Liver (tissue), 9 donors: ENCODE data around the gene ATG5. TPM values are rescaled to one million over a fixed set of nuclear protein-coding genes. Genes with fewer than 3 reads are reported as not detected.

Experiments used
- DNase-seq: peaks from one replicate; pipeline ENCODE4 v3.0.0-alpha.2; 2017; ENCODE audit warnings: low spot score
- H3K27ac ChIP-seq, 2 donors: one replicate each; pipeline ENCODE4 v1.7.0; 2013; ENCODE audit warnings: inconsistent platforms in 2 of 2, low read length in 2 of 2, control low read depth in 1 of 2, low read depth in 1 of 2, mild to moderate bottlenecking in 1 of 2
- H3K27me3 ChIP-seq, 4 donors: one replicate each; pipeline versions ENCODE4 v1.6.1 to v1.7.0; 2013; ENCODE audit warnings: low read length in 3 of 4, inconsistent platforms in 1 of 4, mild to moderate bottlenecking in 1 of 4, moderate library complexity in 1 of 4; ENCODE audit not compliant: control insufficient read depth in 4 of 4, insufficient read depth in 4 of 4
- H3K36me3 ChIP-seq, 4 donors: one replicate each; pipeline versions ENCODE4 v1.6.1 to v1.7.0; 2013; ENCODE audit warnings: low read length in 3 of 4, mild to moderate bottlenecking in 3 of 4, low read depth in 1 of 4, moderate library complexity in 1 of 4; ENCODE audit not compliant: control insufficient read depth in 4 of 4, insufficient read depth in 3 of 4
- H3K4me1 ChIP-seq, 4 donors: one replicate each; pipeline versions ENCODE4 v1.6.1 to v1.7.0; 2013; ENCODE audit warnings: low read length in 3 of 4, mild to moderate bottlenecking in 3 of 4, moderate library complexity in 1 of 4; ENCODE audit not compliant: control insufficient read depth in 4 of 4, insufficient read depth in 4 of 4
- H3K4me3 ChIP-seq, 3 donors: one replicate each; pipeline versions ENCODE4 v1.6.1 to v1.7.0; 2013; ENCODE audit warnings: low read length in 3 of 3, control low read depth in 1 of 3, low read depth in 1 of 3, mild to moderate bottlenecking in 1 of 3
- H3K9ac ChIP-seq, 2 donors: one replicate each; pipeline ENCODE4 v1.7.0; 2013; ENCODE audit warnings: low read length in 2 of 2, mild to moderate bottlenecking in 2 of 2, moderate library complexity in 2 of 2, control low read depth in 1 of 2, low read depth in 1 of 2
- H3K9me3 ChIP-seq, 4 donors: one replicate each; pipeline versions ENCODE4 v1.6.1 to v1.7.0; 2013; ENCODE audit warnings: low read length in 3 of 4; ENCODE audit not compliant: control insufficient read depth in 4 of 4
- EGR1 ChIP-seq, 2 donors: IDR thresholded peaks; 2 replicates each; pipeline ENCODE4 v1.6.1; 2016 to 2018; ENCODE audit warnings: antibody characterized with exemption in 2 of 2, low read depth in 2 of 2
- FOXA1 ChIP-seq: IDR thresholded peaks from 2 replicates; pipeline ENCODE4 v1.6.1; 2016; ENCODE audit warnings: antibody characterized with exemption
- FOXA2 ChIP-seq: IDR thresholded peaks from 2 replicates; pipeline ENCODE4 v1.6.1; 2016; ENCODE audit warnings: antibody characterized with exemption
- GABPA ChIP-seq, 2 donors: IDR thresholded peaks in 1 of 2; conservative IDR thresholded peaks in 1 of 2; 2 replicates each; pipeline ENCODE4 v1.6.1; 2016; ENCODE audit warnings: antibody characterized with exemption in 2 of 2, mild to moderate bottlenecking in 1 of 2, moderate library complexity in 1 of 2
- HNF4A ChIP-seq, 2 donors: conservative IDR thresholded peaks; 2 replicates each; pipeline ENCODE4 v1.6.1; 2016; ENCODE audit warnings: antibody characterized with exemption in 2 of 2, mild to moderate bottlenecking in 2 of 2
- HNF4G ChIP-seq: IDR thresholded peaks from 2 replicates; pipeline ENCODE4 v1.6.1; 2016; ENCODE audit warnings: antibody characterized with exemption
- JUND ChIP-seq, 2 donors: IDR thresholded peaks; 2 replicates each; pipeline ENCODE4 v1.6.1; 2016; ENCODE audit warnings: antibody characterized with exemption in 2 of 2
- RXRA ChIP-seq, 2 donors: IDR thresholded peaks; 2 replicates each; pipeline ENCODE4 v1.6.1; 2017 to 2018; ENCODE audit warnings: antibody characterized with exemption in 2 of 2, mild to moderate bottlenecking in 1 of 2
- SP1 ChIP-seq: IDR thresholded peaks from 2 replicates; pipeline ENCODE4 v1.6.1; 2018; ENCODE audit warnings: antibody characterized with exemption, mild to moderate bottlenecking
- TAF1 ChIP-seq: conservative IDR thresholded peaks from 2 replicates; pipeline ENCODE4 v1.6.1; 2016; ENCODE audit warnings: antibody characterized with exemption, mild to moderate bottlenecking
- YY1 ChIP-seq: IDR thresholded peaks from 2 replicates; pipeline ENCODE4 v1.6.1; 2016; ENCODE audit warnings: antibody characterized with exemption, mild to moderate bottlenecking
- WGBS: extraction: QIAGEN DNeasy Blood & Tissue Kit; methylation state at CpG from one replicate; pipeline ENCODE4 v1.1.7; 2013; 5-methylcytosine and 5-hydroxymethylcytosine counted together
- polyA plus RNA-seq, 2 donors: library from polyadenylated mRNA; stranded (reverse) in 1 of 2; unstranded in 1 of 2; fragments of 200-250 nt in 1 of 2; fragments of >200 nt in 1 of 2; fragmentation: Nextera tagmentation in 1 of 2; extraction: Ambion mirVana in 1 of 2; gene quantifications; one replicate each; pipeline versions ENCODE4 v1.2.1 to v1.2.3, GENCODE V29; 2013 to 2015
- total RNA-seq, 2 donors: library from RNA; depleted of rRNA; stranded (reverse); fragments of >200 nt; gene quantifications; one replicate each; pipeline ENCODE4 v1.2.3, GENCODE V29; 2014
- TF ChIP-seq, protein P1 (sequence below): IDR thresholded peaks from 2 replicates; pipeline ENCODE4 v1.6.1; 2016; ENCODE audit warnings: antibody characterized with exemption, mild to moderate bottlenecking
- TF ChIP-seq, protein P2 (sequence below): IDR thresholded peaks from 2 replicates; pipeline ENCODE4 v1.6.1; 2016; ENCODE audit warnings: antibody characterized with exemption
- TF ChIP-seq, protein P3 (sequence below): fragments of 150-350 bp; IDR thresholded peaks from 2 replicates; pipeline ENCODE4 v1.5.1; 2017; ENCODE audit warnings: improper control_type of control experiment, low read depth, low read length; ENCODE audit not compliant: missing input control
- TF ChIP-seq, protein P4 (sequence below): IDR thresholded peaks from 2 replicates; pipeline ENCODE4 v1.6.1; 2016; ENCODE audit warnings: antibody characterized with exemption
- TF ChIP-seq, protein P5 (sequence below): IDR thresholded peaks from 2 replicates; pipeline ENCODE4 v1.6.1; 2016; ENCODE audit warnings: antibody characterized with exemption
- donor health status: healthy.
- donor health status: healthy.
- donor health status: healthy.
- donor health status: healthy.
- donor health status: healthy.

ATG5 gene
- total and polyA plus RNA-seq, 4 donors: 10.0 to 25.7 (median 19.7) TPM

DNA sequence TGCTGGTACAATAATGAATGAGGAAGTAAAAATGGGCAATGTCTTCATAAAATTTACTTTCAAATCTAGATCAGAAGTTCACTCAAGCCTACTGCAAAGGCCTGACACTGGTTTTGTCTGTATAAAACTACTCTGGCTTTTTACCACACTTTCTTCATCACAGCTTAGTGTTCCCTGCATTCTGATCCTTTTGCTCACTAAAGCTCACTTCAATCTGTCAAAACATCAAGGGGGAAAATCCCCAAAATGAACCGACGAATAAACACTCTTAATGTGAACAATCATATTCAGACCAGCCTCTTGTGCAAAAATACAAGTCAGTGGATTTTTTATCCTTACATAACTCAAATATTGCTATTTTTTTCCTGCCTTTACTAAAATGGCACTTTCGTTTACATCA is 140.9 kb downstream of the ATG5 start:
- H3K9me3 ChIP-seq: no peaks in the 10 kb centered on the region
- H3K4me3 ChIP-seq: no peak overlapping the region
- H3K36me3 ChIP-seq: peaks cover 0 to 4% (median 1%) of the 10 kb centered on the region in 4 donors
- no peak overlapping the region for H3K9ac ChIP-seq
- no peaks in the 10 kb centered on the region for H3K4me1 ChIP-seq
- H3K27ac ChIP-seq: no peak overlapping the region
- DNase-seq: no peak
- TF ChIP-seq HNF4A (conservative IDR thresholded peaks at IDR 0.05) (no peak), TAF1 (no peak), RXRA (IDR thresholded peaks at IDR 0.05) (no peak), HNF4G (no peak), GABPA (IDR thresholded peaks at IDR 0.05 in 1 of 2, conservative IDR thresholded peaks at IDR 0.05 in 1 of 2) (no peak), SP1 (no peak), FOXA1 (no peak), YY1 (no peak), EGR1 (IDR thresholded peaks at IDR 0.05; ENCODE audit: low read depth in 2 of 2) (no peak), JUND (IDR thresholded peaks at IDR 0.05) (no peak), FOXA2 (no peak)
- TF ChIP-seq, protein P1, sequence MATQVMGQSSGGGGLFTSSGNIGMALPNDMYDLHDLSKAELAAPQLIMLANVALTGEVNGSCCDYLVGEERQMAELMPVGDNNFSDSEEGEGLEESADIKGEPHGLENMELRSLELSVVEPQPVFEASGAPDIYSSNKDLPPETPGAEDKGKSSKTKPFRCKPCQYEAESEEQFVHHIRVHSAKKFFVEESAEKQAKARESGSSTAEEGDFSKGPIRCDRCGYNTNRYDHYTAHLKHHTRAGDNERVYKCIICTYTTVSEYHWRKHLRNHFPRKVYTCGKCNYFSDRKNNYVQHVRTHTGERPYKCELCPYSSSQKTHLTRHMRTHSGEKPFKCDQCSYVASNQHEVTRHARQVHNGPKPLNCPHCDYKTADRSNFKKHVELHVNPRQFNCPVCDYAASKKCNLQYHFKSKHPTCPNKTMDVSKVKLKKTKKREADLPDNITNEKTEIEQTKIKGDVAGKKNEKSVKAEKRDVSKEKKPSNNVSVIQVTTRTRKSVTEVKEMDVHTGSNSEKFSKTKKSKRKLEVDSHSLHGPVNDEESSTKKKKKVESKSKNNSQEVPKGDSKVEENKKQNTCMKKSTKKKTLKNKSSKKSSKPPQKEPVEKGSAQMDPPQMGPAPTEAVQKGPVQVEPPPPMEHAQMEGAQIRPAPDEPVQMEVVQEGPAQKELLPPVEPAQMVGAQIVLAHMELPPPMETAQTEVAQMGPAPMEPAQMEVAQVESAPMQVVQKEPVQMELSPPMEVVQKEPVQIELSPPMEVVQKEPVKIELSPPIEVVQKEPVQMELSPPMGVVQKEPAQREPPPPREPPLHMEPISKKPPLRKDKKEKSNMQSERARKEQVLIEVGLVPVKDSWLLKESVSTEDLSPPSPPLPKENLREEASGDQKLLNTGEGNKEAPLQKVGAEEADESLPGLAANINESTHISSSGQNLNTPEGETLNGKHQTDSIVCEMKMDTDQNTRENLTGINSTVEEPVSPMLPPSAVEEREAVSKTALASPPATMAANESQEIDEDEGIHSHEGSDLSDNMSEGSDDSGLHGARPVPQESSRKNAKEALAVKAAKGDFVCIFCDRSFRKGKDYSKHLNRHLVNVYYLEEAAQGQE: no peak
- TF ChIP-seq, protein P2, sequence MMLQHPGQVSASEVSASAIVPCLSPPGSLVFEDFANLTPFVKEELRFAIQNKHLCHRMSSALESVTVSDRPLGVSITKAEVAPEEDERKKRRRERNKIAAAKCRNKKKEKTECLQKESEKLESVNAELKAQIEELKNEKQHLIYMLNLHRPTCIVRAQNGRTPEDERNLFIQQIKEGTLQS: no peak
- TF ChIP-seq, protein P3, sequence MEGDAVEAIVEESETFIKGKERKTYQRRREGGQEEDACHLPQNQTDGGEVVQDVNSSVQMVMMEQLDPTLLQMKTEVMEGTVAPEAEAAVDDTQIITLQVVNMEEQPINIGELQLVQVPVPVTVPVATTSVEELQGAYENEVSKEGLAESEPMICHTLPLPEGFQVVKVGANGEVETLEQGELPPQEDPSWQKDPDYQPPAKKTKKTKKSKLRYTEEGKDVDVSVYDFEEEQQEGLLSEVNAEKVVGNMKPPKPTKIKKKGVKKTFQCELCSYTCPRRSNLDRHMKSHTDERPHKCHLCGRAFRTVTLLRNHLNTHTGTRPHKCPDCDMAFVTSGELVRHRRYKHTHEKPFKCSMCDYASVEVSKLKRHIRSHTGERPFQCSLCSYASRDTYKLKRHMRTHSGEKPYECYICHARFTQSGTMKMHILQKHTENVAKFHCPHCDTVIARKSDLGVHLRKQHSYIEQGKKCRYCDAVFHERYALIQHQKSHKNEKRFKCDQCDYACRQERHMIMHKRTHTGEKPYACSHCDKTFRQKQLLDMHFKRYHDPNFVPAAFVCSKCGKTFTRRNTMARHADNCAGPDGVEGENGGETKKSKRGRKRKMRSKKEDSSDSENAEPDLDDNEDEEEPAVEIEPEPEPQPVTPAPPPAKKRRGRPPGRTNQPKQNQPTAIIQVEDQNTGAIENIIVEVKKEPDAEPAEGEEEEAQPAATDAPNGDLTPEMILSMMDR: no peak
- 94% methylated on average over 3 of the region's 3 CpGs for WGBS
- no peaks in the 10 kb centered on the region for H3K27me3 ChIP-seq

DNA sequence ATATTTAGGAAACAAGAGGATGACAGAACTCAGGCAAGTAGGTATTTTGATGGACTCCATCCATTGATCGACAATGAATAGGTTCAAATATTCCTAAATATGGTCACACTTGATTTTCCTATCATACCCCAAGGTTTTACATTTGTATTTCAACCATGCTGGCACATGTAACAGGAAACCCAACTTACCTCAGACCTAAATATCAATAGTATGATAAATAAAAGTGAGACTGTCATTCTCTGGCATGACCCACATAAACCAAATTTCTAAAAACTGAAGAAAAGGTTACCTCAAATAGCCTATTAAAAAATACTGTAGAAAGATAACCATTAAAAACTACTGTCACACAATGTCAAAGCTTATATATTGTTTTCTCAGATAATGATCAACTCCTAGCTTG is 142.1 kb downstream of the ATG5 start:
- whole genome bisulfite sequencing: 97% methylated on average over 1 of the region's 1 CpG
- TF ChIP-seq SP1: no peak
- TF ChIP-seq JUND (IDR thresholded peaks at IDR 0.05): no peak

DNA sequence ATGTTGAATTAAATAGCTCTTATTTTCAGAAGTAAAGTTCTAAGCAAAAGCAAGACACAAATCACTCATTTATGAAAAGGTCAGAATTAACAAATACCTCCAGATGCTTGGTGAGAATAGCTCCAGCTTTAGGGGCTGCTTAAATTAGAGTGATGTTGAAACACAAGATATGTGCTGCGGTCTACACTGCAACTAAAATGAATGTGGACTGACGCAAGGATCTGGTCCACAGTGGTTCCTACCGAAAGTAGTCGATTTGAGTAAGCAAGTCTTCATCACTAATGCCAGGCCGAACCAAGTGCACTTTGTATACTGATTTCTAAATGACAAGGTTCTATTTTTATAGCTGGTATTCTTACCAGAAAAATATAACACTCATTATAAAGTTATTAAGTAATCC is 143.1 kb downstream of the ATG5 start:
- Histone ChIP-seq H3K9me3 (no peaks in the 10 kb centered on the region), H3K4me3 (no peak overlapping the region), H3K9ac (no peak overlapping the region), H3K4me1 (no peaks in the 10 kb centered on the region), H3K27me3 (no peaks in the 10 kb centered on the region), H3K36me3 (peaks cover 0 to 4% (median 1%) of the 10 kb centered on the region in 4 donors), H3K27ac (no peak overlapping the region)
- 94% methylated on average over 5 of the region's 5 CpGs for WGBS
- DNase-seq: no peak
- no peak for TF ChIP-seq SP1
- TF ChIP-seq, protein P4, sequence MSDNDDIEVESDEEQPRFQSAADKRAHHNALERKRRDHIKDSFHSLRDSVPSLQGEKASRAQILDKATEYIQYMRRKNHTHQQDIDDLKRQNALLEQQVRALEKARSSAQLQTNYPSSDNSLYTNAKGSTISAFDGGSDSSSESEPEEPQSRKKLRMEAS: no peak
- TF ChIP-seq, protein P5, sequence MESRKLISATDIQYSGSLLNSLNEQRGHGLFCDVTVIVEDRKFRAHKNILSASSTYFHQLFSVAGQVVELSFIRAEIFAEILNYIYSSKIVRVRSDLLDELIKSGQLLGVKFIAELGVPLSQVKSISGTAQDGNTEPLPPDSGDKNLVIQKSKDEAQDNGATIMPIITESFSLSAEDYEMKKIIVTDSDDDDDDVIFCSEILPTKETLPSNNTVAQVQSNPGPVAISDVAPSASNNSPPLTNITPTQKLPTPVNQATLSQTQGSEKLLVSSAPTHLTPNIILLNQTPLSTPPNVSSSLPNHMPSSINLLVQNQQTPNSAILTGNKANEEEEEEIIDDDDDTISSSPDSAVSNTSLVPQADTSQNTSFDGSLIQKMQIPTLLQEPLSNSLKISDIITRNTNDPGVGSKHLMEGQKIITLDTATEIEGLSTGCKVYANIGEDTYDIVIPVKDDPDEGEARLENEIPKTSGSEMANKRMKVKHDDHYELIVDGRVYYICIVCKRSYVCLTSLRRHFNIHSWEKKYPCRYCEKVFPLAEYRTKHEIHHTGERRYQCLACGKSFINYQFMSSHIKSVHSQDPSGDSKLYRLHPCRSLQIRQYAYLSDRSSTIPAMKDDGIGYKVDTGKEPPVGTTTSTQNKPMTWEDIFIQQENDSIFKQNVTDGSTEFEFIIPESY: no peak
- TF ChIP-seq FOXA2: no peak
- TF ChIP-seq HNF4G: no peak
- no peak for TF ChIP-seq TAF1
- no peak for TF ChIP-seq GABPA (IDR thresholded peaks at IDR 0.05 in 1 of 2, conservative IDR thresholded peaks at IDR 0.05 in 1 of 2)
- TF ChIP-seq EGR1 (IDR thresholded peaks at IDR 0.05; ENCODE audit: low read depth in 2 of 2): no peak

More for the DNA sequence above, 142.1 kb downstream of the ATG5 start:
- Histone ChIP-seq H3K9ac (no peak overlapping the region), H3K4me3 (no peak overlapping the region), H3K27me3 (no peaks in the 10 kb centered on the region), H3K36me3 (peaks cover 0 to 4% (median 1%) of the 10 kb centered on the region in 4 donors), H3K4me1 (no peaks in the 10 kb centered on the region), H3K9me3 (no peaks in the 10 kb centered on the region), H3K27ac (no peak overlapping the region)
- no peak for DNase-seq
